K562 (cell line): ENCODE data around the gene EFEMP2. TPM values are rescaled to one million over a fixed set of nuclear protein-coding genes. Genes with fewer than 3 reads are reported as not detected.

Experiments
- ADNP ChIP-seq: fragments of 200-800 bp; sonication (Bioruptor generic); IDR thresholded peaks from 2 replicates; pipeline ENCODE4 v1.6.1; 2016; ENCODE audit warnings: missing genetic modification characterization, missing compliant biosample characterization
- BRF2 ChIP-seq: IDR thresholded peaks from 3 replicates; pipeline ENCODE4 v1.6.1; 2011; ENCODE audit warnings: borderline replicate concordance, mild to moderate bottlenecking; ENCODE audit not compliant: insufficient read length, insufficient read depth
- ETV1 ChIP-seq: fragments of 450-650 bp; conservative IDR thresholded peaks from 2 replicates; pipeline ENCODE4 v1.6.1; 2016; ENCODE audit warnings: missing genetic modification characterization, control low read depth, low read depth, missing compliant biosample characterization
- GABPB2 ChIP-seq: fragments of 250-450 bp; sonication (Bioruptor Pico); conservative IDR thresholded peaks from 2 replicates; pipeline ENCODE4 v1.5.1; 2021; ENCODE audit warnings: mild to moderate bottlenecking
- NCOA2 ChIP-seq, 2 experiments: fragments of 450-650 bp; IDR thresholded peaks; 2 replicates each; pipeline ENCODE4 v1.6.1; 2018; ENCODE audit warnings: mild to moderate bottlenecking in 2 of 2, moderate library complexity in 1 of 2; ENCODE audit not compliant: partially characterized antibody in 2 of 2
- SOX6 ChIP-seq: fragments of 450-650 bp; IDR thresholded peaks from 2 replicates; pipeline ENCODE4 v1.6.1; 2014; ENCODE audit warnings: mild to moderate bottlenecking
- SP2 ChIP-seq: IDR thresholded peaks from 2 replicates; pipeline ENCODE4 v1.6.1; 2011; ENCODE audit warnings: mild to moderate bottlenecking, low read depth, low read length, moderate library complexity; ENCODE audit not compliant: poor library complexity, severe bottlenecking; ENCODE audit errors: extremely low read depth
- TAF9B ChIP-seq: fragments of 450-650 bp; IDR thresholded peaks from 2 replicates; pipeline ENCODE4 v1.6.1; 2018; ENCODE audit warnings: mild to moderate bottlenecking; ENCODE audit not compliant: partially characterized antibody
- TFAM ChIP-seq: fragments of 250-450 bp; sonication (Bioruptor Pico); conservative IDR thresholded peaks from 2 replicates; pipeline ENCODE4 v1.5.0; 2021; ENCODE audit warnings: mild to moderate bottlenecking, moderate library complexity
- YY1 ChIP-seq, 3 experiments: IDR thresholded peaks; 2 replicates each; pipeline ENCODE4 v1.6.1; 2011; ENCODE audit warnings: low read length in 2 of 3, mild to moderate bottlenecking in 2 of 3, moderate library complexity in 2 of 3, borderline replicate concordance in 1 of 3, control low read depth in 1 of 3, low read depth in 1 of 3; ENCODE audit not compliant: insufficient read depth in 3 of 3, insufficient replicate concordance in 2 of 3, control insufficient read depth in 1 of 3, insufficient read length in 1 of 3; ENCODE audit errors: extremely low read depth in 1 of 3
- ZNF143 ChIP-seq: sonication (generic); formaldehyde crosslinking; IDR thresholded peaks from 2 replicates; pipeline ENCODE4 v1.9.0; 2022; ENCODE audit warnings: mild to moderate bottlenecking, missing genetic modification reagents
- ZNF316 ChIP-seq: fragments of 450-650 bp; IDR thresholded peaks from 2 replicates; pipeline ENCODE4 v1.6.1; 2016
- ZNF764 ChIP-seq: fragments of 250-450 bp; sonication (Bioruptor Pico); IDR thresholded peaks from 2 replicates; pipeline ENCODE4 v1.4.0; 2020; ENCODE audit warnings: low read depth, mild to moderate bottlenecking, moderate library complexity
- polyA plus RNA-seq, 8 experiments: library from polyadenylated mRNA; depleted of rRNA in 4 of 8; stranded (reverse) in 5 of 8; unstranded in 3 of 8; fragments of >200 nt; fragmentation: Nextera tagmentation in 2 of 8; fragmentation: Illumina TruSeq in 1 of 8; extraction: Ambion mirVana in 2 of 8; extraction: Trizol in 1 of 8; gene quantifications; 2 replicates each; pipeline versions ENCODE4 v1.2.1 to v1.2.3, GENCODE V29; 2011 to 2014; ENCODE audit warnings: inconsistent platforms in 1 of 8, missing spikeins in 1 of 8
- total RNA-seq, 7 experiments: library from RNA; depleted of rRNA in 6 of 7; stranded (reverse); fragments of >200 nt in 6 of 7; fragmentation: Illumina TruSeq in 2 of 7; extraction: Trizol in 2 of 7; gene quantifications; 2 replicates each; pipeline versions ENCODE4 v1.2.1 to v1.2.3, GENCODE V29; 2011 to 2021; ENCODE audit warnings: low replicate concordance in 1 of 7

EFEMP2 gene
- total and polyA plus RNA-seq, 9 of the 15 experiments (the other 6 are each of a cell fraction or from before 2014, with no cell fraction given), result 0.07 to 2.9 (median 0.69) TPM; not detected in 1

GRCh38 chr11:65857500-65857852 is 15.1 kb downstream of the EFEMP2 start (continued):
- no peak for TF ChIP-seq GABPB2
- TF ChIP-seq ADNP (tag), result no peak
- no peak for TF ChIP-seq ETV1 (tag)
- TF ChIP-seq ZNF143 (CRISPR knock-in tag), result no peak
- no peak for TF ChIP-seq BRF2
- no peak for TF ChIP-seq NCOA2 (IDR thresholded peaks at IDR 0.05; ENCODE audit: partially characterized antibody in 2 of 2)
- no peak for TF ChIP-seq TFAM (CRISPR knock-in tag)
- no peak for TF ChIP-seq YY1 (IDR thresholded peaks at IDR 0.05; ENCODE audit: borderline replicate concordance in 1 of 3, control insufficient read depth in 1 of 3, extremely low read depth in 1 of 3, insufficient read depth in 3 of 3, insufficient read length in 1 of 3, insufficient replicate concordance in 2 of 3, low read depth in 1 of 3, low read length in 2 of 3)
- TF ChIP-seq SOX6, result no peak
- TF ChIP-seq SP2, result no peak
- TF ChIP-seq ZNF316, result no peak
- TF ChIP-seq TAF9B, result no peak
- TF ChIP-seq ZNF764 (CRISPR knock-in tag), result no peak
